SU-DHL-6 (cell line): ENCODE results near the gene PET117.
"Not testable (repeated sequence)": the region's sequence is repeated elsewhere in the genome, so short reads cannot be mapped to it uniquely, and the experiment has no call there.

ENCODE experiments used
- EZH2phosphoT487 ChIP-seq: fragments of 200-600 bp; sonication (generic), shearing (Covaris generic); conservative IDR thresholded peaks from 2 replicates; pipeline ENCODE4 v1.6.1; 2018; ENCODE audit warnings: mild to moderate bottlenecking, antibody characterized with exemption, low read length, moderate library complexity, mixed read lengths
- TF ChIP-seq, protein P1 (sequence below): fragments of 200-600 bp; sonication (generic); IDR thresholded peaks from one replicate; pipeline ENCODE4 v1.5.1; 2017; ENCODE audit warnings: antibody characterized with exemption, mild to moderate bottlenecking, low read length, moderate library complexity; ENCODE audit not compliant: insufficient read depth, poor library complexity, severe bottlenecking

DNA sequence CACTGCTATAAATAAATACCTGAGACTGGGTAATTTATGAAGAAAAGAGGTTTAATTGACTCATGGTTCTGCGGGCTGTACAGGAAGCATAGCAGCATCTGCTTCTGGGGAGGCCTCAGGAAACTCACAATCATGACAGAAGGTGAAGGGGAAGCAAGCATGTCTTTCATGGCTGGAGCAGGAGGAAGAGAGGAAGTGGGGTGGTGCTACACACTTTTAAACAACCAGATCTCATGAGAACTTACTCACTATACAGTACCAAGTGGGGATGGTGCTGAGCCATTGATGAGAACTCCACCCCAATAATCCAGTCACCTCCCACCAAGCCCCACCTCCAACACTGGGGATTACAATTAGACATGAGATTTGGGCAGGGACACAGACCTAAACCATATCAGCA lies 9.1 kb upstream of the PET117 start:
- not testable (repeated sequence) for TF ChIP-seq EZH2phosphoT487
- TF ChIP-seq, protein P1, sequence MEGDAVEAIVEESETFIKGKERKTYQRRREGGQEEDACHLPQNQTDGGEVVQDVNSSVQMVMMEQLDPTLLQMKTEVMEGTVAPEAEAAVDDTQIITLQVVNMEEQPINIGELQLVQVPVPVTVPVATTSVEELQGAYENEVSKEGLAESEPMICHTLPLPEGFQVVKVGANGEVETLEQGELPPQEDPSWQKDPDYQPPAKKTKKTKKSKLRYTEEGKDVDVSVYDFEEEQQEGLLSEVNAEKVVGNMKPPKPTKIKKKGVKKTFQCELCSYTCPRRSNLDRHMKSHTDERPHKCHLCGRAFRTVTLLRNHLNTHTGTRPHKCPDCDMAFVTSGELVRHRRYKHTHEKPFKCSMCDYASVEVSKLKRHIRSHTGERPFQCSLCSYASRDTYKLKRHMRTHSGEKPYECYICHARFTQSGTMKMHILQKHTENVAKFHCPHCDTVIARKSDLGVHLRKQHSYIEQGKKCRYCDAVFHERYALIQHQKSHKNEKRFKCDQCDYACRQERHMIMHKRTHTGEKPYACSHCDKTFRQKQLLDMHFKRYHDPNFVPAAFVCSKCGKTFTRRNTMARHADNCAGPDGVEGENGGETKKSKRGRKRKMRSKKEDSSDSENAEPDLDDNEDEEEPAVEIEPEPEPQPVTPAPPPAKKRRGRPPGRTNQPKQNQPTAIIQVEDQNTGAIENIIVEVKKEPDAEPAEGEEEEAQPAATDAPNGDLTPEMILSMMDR, result not testable (repeated sequence)
